GM12878 (cell line): ENCODE measurements around the gene ELL2. TPM values are rescaled to one million over a fixed set of nuclear protein-coding genes. Genes with fewer than 3 reads are reported as not detected.

ENCODE experiments used
- CBX5 ChIP-seq: sonication (generic); IDR thresholded peaks from 2 replicates; pipeline ENCODE4 v1.6.1; 2016; ENCODE audit warnings: low read depth, moderate library complexity, mild to moderate bottlenecking, inconsistent platforms
- LARP7 ChIP-seq: fragments of 450-650 bp; IDR thresholded peaks from 2 replicates; pipeline ENCODE4 v1.6.1; 2017; ENCODE audit warnings: mild to moderate bottlenecking
- NFIC ChIP-seq: IDR thresholded peaks from 2 replicates; pipeline ENCODE4 v1.6.1; 2012; ENCODE audit warnings: low read depth, mild to moderate bottlenecking, inconsistent platforms, low read length, moderate library complexity
- RB1 ChIP-seq: fragments of 450-650 bp; formaldehyde crosslinking; IDR thresholded peaks from 2 replicates; pipeline ENCODE4 v1.6.1; 2017; ENCODE audit warnings: mild to moderate bottlenecking, borderline replicate concordance
- REST ChIP-seq: IDR thresholded peaks from 2 replicates; pipeline ENCODE4 v1.6.1; 2012; ENCODE audit warnings: mild to moderate bottlenecking, low read depth, low read length
- SKIL ChIP-seq: fragments of 450-650 bp; IDR thresholded peaks from 2 replicates; pipeline ENCODE4 v1.6.1; 2017; ENCODE audit warnings: mild to moderate bottlenecking, low read depth, inconsistent platforms; ENCODE audit not compliant: poor library complexity, severe bottlenecking
- SREBF2 ChIP-seq: IDR thresholded peaks from 2 replicates; pipeline ENCODE4 v1.6.1; 2012; ENCODE audit warnings: mild to moderate bottlenecking, low read length
- polyA plus RNA-seq, 11 experiments: library from polyadenylated mRNA; depleted of rRNA in 4 of 11; unstranded in 6 of 11; stranded (reverse) in 5 of 11; fragments of >200 nt; fragmentation: Nextera tagmentation in 4 of 11; fragmentation: Illumina TruSeq in 1 of 11; extraction: Ambion mirVana in 4 of 11; extraction: Trizol in 1 of 11; gene quantifications; 1 replicate in 1 of 11; 2 replicates in 10 of 11; pipeline versions ENCODE4 v1.2.1 to v1.2.3, GENCODE V29; 2011 to 2016; ENCODE audit warnings: inconsistent platforms in 2 of 11, missing spikeins in 2 of 11, low read depth in 1 of 11
- total RNA-seq, 4 experiments: library from RNA; depleted of rRNA in 3 of 4; stranded (reverse); fragments of >200 nt in 3 of 4; fragmentation: Illumina TruSeq in 1 of 4; extraction: Trizol in 1 of 4; gene quantifications; 2 replicates each; pipeline versions ENCODE4 v1.2.1 to v1.2.3, GENCODE V29; 2013 to 2021

ELL2 gene
- total and polyA plus RNA-seq, 10 of the 15 experiments (the other 5 are each of a cell fraction or from before 2014, with no cell fraction given): 24.2 to 91.4 (median 57.4) TPM

GRCh38 chr5:95858661-95859595, 102.7 kb downstream of the ELL2 start (continued):
- TF ChIP-seq REST (no peak), LARP7 (peak; percentile 84), NFIC (no peak), SREBF2 (no peak), CBX5 (no peak), RB1 (peak; percentile 55; the same call in 1 of the 2 replicates), SKIL (peak; percentile 15)
